Left renal pelvis (tissue), 4 donors: ENCODE measurements around the gene PAOX. TPM values are rescaled to one million over a fixed set of nuclear protein-coding genes. Genes with fewer than 3 reads are reported as not detected.
"Not testable (repeated sequence)": the region's sequence is repeated elsewhere in the genome, so short reads cannot be mapped to it uniquely, and the experiment has no call there.

Experiments used
- DNase-seq, 4 donors: peaks; one replicate each; pipeline ENCODE4 v3.0.0-alpha.2; 2013; ENCODE audit warnings: low read depth in 4 of 4, low spot score in 3 of 4
- polyA plus RNA-seq, 4 donors: library from polyadenylated mRNA; unstranded; fragments of 120-200 nt; gene quantifications; one replicate each; pipeline ENCODE4 v1.2.1, GENCODE V29; 2013; ENCODE audit not compliant: insufficient read length in 4 of 4

Gene PAOX
- polyA plus RNA-seq, 4 donors, result 4.3 to 7.7 (median 4.4) TPM

GRCh38 chr10:133379801-133380666 lies 972 bp downstream of the PAOX start:
- no peak for DNase-seq

- no peak for DNase-seq
Measured at GRCh38 chr10:133381036-133381435, 2.0 kb downstream of the PAOX start.

- DNase-seq, result no peak
Measured at GRCh38 chr10:133383551-133383950, 4.5 kb downstream of the PAOX start.

GRCh38 chr10:133384071-133384470 lies 5.0 kb downstream of the PAOX start:
- DNase-seq, result no peak

- no peak for DNase-seq
Measured at GRCh38 chr10:133385214-133385613, 6.2 kb downstream of the PAOX start.

GRCh38 chr10:133386951-133387350 lies 7.9 kb downstream of the PAOX start:
- not testable (repeated sequence) for DNase-seq

- DNase-seq, result no peak
Measured at GRCh38 chr10:133388236-133388972, 9.3 kb downstream of the PAOX start.

- DNase-seq, result no peak
Measured at GRCh38 chr10:133388973-133389818, 10.1 kb downstream of the PAOX start.

- DNase-seq, result no peak
Measured at GRCh38 chr10:133390597-133391248, 11.7 kb downstream of the PAOX start.

- no peak for DNase-seq
Measured at GRCh38 chr10:133391249-133391635, 12.2 kb downstream of the PAOX start.

GRCh38 chr10:133391761-133392518 lies 12.9 kb downstream of the PAOX start:
- DNase-seq, result no peak

- no peak for DNase-seq
Measured at GRCh38 chr10:133393401-133394063, 14.5 kb downstream of the PAOX start.

- peak; percentile 82 to 92 (median 89) for DNase-seq
Measured at GRCh38 chr10:133394064-133394663, 15.1 kb downstream of the PAOX start, which contains the start of gene MTG1. Gene MTG1 (plus strand): TSS chr10:133394157. CDS start chr10:133394221, 64 bp downstream.

GRCh38 chr10:133394801-133395221 lies 15.7 kb downstream of the PAOX start:
- DNase-seq, result no peak

GRCh38 chr10:133396035-133396624 lies 17.1 kb downstream of the PAOX start:
- no peak for DNase-seq

GRCh38 chr10:133397938-133398337 lies 18.9 kb downstream of the PAOX start:
- no peak for DNase-seq

- DNase-seq, result no peak
Measured at GRCh38 chr10:133399123-133399601, 20.1 kb downstream of the PAOX start.
